ENCODE data around the gene PRKCZ.

The PRKCZ gene

DNA sequence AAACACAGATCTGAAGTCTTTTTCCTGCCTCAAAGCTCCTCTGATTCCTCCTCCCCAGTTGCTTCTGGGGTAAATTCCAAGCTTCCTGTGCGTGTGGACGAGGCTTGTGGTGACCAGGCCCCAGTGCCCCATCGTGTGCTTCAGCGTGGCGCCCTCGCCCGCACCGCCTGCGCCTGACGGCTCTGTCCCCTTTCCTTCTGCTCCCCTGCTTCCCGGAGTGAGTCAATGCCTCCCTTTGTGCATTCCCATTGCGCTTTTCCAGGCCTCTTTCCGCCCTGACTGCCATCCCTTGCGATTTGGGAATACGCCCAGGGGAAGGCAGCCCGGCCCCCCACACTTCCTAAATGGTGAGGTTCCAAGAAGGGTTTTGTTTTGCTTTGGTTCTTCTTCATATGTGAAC lies 108.1 kb downstream of the PRKCZ start:
- no peak for DNase-seq (ENCODE audit: low spot score)

DNA sequence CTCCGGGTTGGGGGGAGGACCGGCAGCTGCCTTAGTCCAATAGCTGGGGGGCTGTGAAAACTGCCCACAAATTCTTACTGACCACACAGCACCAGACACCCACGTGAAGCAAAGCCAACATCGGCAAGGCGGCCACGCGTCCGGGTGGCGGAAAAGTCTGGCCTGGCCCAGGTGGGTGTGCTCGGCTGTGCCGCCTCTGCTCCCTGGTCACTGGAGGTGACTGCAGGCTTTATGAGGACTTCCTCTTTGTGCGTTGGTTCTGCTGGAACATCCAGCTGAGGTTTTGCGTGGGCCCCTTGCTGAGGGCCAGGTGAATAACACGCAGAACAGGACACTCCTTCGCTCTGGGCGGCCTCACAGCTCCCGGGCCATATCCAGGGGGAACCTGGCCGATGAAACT lies 108.9 kb downstream of the PRKCZ start:
- DNase-seq (ENCODE audit: low spot score) = no peak

DNA sequence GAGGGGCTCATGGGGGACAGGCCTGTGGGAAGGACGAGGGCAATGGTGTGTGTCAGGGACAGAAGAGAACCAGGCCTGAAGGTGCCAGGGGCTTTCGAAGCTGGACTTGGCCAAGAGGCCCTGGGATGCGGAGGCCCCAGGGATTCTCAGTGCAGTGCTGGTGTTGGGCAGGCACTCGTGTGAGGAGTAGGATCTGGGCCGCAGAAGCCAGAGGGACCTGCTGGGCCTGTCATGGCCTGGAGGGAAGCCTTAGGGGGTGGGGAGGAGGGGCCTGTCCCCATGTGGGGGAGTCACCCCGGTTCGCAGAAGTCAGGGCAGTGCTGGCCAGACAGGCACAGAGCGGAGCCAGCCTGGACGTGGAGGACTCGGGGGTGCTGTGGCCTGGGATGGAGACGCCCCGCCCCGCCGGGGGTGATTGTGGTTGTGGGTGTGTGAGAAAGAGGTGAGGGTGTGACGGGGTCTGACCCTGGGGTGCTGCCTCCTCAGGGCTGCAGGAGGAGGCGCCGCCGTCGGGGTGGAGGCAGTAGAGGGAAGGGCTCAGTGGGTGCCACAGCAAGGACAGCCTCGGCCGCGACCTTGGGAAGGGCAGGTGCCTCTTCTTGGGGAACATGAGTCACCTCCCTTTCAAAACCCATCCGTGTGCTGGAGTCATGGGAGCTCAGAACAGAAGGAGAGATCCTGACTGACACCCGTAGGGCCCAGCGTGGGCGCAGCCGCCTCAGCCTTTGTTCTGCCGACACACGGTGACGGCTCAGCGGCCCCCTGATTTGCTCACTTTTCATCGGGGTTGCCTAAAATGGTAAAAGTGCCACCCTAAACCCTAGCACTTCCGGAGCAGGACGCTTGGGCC lies 110.5 kb downstream of the PRKCZ start:
- DNase-seq (ENCODE audit: low spot score) = peak; percentile 83

DNA sequence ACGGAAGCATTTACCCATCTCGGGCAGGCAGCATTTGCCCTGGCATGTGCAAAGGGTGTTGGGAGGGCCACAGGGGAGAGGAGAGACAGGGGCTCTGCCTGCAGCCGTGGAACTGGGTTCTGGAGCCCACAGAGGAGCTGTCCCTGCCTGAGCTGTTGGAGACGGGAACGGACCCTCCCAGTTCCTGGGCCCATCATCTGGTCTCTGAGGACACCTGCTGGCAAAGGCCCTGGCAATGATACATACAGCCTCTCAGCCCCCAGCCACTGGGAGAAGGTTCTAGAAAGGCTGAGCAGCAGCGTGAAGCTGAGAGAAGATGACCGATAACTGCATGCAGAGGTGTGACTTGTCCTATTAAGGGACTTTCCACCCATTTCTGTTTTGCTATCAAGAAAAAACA lies 113.0 kb downstream of the PRKCZ start:
- no peak for DNase-seq (ENCODE audit: low spot score)

DNA sequence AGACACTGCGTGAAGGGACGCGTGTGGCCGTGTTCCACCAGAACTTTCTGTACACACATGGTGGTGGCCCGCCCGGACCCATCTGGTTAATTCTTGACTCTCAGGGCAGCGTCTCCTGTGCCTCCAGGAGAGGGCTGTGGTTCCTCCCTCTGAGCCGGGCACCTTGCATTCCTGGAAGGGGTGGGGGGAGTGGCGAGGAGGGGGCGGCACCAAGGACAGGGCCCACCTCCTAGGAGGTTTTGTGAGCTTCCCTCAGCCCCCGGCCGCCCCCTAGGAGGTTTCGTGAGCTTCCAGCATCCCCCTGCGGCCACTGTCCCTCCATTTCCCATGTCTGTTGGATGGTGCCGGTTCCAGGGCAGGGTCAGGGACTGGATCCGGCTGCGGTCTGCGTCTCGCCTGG lies 115.4 kb downstream of the PRKCZ start:
- DNase-seq (ENCODE audit: low spot score) = no peak

DNA sequence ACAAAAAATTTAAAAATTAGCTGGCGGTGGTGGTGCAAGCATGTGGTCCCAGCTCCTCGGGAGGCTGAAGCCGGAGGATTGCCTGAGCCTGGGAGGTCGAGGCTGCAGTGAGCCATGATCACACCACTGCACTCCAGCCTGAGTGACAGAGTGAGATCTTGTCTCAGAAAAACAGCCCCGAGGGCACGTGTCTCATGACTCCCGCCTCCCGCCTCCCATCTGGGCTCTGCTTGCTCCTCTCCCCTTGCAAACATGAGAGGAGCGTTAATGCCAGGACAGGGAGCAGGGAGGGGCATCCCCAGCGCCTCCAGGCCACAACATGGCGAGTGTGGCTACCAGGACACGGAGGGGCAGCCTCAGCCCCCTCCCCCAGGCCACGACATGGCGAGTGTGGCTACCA lies 116.0 kb downstream of the PRKCZ start:
- no peak for DNase-seq (ENCODE audit: low spot score)

DNA sequence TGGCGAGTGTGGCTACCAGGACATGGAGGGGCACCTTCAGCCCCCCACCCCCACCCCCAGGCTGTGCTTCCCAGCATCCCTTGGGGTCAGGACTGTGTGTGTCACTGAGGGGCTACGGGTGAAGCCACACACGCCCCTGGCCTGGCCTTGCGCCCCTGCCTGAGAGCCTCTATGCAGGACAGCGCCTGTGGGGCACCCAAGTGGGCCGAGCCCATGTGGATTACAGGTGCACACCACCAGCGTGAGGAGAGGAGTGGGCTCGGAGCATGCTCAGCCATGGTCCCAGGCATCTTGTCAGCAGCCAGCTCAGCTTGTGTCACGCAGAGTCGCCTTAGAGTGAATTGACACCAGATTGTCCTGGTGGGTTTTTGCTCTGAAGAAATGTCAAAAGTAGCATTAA lies 116.5 kb downstream of the PRKCZ start:
- no peak for DNase-seq (ENCODE audit: low spot score)

DNA sequence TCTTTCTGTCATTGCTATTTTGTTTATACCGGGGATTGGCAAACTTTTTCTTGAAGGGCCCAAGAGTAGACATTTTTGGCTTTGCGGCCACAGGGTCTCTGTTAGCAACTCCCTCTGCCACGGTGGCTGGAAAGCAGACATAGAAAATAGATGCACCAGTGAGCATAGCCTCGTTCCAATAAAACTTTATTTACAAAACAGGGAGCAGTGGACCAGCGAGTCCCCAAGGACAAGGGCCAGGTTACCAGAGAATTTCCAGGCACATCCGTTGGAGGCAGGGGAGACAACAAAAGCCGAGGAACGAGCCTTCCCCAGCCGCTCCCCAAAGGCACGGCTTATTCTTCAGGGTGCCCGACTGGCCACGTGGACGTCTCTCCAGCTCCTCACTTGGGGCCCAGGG lies 117.9 kb downstream of the PRKCZ start:
- DNase-seq (ENCODE audit: low spot score) = no peak

DNA sequence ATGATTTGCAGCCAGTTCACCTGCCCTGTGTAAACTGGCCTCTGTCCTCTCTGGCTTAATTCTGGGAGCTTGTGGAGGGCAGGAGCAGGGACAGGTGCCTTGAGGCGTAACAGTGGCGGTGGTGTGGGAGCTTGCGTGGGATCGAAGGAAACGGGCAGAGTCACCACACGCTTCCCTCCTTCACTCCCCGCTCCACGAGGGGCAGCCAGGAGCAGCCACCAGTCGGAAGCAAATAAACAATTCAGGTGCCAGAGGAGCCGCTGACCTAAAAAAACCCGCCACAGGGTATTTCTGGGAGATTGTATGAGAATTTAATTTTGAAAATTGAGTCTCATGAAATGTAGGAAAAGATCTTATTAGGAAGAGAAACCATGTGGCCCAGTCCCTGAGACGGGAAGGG lies 118.3 kb downstream of the PRKCZ start:
- no peak for DNase-seq (ENCODE audit: low spot score)

DNA sequence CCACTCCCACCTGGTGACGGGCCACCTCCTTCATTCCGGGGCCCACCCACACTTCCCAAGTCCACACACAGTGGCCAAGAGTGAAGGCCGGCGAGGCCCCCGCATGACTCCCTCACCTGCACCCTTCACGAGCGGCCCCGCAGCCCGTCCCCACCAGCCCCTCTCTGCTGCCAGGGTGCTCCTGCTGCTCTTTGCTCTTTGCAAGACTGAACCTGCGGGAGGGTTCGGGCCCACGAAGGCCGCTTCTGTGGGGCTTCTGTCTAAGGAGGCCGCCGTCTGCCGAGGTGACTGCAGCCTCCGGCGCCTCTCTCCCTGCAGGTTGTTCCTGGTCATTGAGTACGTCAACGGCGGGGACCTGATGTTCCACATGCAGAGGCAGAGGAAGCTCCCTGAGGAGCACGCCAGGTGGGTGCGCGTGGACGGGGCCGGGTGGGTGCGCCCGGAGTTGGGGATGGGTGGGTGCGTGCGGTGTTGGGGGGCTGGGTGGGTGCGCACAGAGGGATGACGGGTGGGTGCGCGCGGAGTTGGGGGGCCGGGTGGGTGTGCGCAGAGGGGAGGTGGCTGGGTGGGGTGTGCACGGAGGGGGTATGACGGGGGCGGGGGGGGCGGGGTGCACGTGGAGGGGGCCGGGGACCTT lies 119.1 kb downstream of the PRKCZ start:
- no peak for DNase-seq (ENCODE audit: low spot score)

DNA sequence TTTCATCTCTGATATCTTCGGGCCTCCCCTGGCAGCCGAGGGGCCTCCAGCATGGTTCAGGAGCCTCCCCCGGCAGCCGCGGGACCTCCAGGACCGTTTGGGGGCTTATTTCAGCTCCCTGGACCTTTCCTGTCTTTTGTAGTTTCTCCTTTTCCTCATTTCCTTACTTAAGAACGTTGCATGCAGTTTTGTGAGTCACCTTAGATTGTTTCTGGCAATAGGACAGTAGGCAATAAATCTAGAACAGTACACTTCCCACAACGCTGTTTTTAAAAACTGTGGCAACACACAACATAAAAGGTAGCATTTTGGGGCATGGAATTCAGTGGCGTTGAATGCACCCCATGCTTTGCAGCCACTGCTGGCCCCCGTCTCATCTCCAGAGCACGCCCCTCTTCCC lies 120.0 kb downstream of the PRKCZ start:
- no peak for DNase-seq (ENCODE audit: low spot score)

DNA sequence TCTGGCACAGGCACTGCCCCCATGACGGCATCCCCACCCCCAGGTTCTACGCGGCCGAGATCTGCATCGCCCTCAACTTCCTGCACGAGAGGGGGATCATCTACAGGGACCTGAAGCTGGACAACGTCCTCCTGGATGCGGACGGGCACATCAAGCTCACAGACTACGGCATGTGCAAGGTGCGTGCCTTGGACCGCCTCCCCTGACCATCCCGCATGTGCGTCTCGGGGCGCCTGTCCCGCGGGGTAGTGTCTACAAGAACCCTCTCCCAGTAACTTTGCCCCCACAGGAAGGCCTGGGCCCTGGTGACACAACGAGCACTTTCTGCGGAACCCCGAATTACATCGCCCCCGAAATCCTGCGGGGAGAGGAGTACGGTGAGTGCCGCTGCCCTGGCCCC lies 121.8 kb downstream of the PRKCZ start:
- DNase-seq (ENCODE audit: low spot score) = no peak

DNA sequence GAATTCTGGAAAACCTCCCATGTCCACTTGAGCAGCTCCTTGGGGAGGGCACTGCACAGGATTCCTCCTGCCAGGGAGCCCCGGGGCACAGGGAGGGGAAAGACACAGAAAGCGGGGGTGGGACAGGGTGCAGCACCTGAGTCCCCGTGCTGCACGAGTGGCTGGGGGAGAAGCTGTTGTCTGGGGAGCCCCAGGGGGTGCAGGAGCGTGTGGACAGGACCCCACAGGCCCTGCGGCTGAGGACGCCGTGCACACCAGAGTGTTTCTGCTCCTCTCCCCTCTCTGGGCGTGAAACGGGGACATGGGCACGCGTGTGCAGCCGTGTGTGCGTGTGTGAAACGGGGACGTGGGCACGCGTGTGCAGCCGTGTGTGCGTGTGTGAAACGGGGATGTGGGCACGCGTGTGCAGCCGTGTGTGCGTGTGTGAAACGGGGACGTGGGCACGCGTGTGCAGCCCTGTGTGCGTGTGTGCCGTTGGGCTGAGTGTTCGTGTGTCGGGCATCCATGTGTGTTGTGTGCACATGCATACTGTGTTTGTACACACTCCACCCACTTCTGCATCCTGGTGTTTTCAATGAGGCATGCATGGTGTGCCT lies 122.4 kb downstream of the PRKCZ start:
- no peak for DNase-seq (ENCODE audit: low spot score)

DNA sequence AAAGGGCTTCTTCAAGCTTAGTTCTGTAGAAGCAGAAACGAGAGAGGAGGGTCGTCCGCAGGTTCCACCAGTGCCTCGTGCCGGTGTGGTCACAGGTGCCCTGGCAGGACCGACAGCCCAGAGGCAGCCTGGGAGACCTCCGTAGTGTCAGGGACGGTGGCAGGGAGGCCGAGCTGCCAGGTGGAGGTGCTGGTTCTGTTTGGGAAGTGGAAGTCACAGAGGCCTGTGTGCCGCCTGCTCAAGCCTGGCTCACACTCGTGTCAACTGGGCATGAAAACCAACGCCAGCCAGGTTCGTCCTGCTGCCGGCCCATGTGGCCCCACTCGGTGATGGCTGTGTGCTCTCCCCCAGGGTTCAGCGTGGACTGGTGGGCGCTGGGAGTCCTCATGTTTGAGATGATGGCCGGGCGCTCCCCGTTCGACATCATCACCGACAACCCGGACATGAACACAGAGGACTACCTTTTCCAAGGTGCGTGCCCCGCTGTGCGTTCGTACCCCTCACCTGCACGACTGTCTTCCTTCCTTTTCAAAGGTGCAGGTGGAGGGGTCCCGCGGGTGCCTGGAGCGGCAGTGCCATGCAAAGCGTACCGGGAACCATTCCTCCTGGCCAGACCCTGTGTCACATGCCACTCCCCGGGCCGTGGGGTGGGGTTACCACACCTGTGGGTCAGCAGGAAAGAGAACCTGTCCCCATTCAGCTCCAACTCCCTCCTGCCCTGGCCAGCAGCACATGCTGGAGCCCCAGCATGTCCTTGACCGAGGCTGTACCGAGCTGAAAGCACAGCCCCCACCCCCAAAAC lies 123.5 kb downstream of the PRKCZ start:
- no peak for DNase-seq (ENCODE audit: low spot score)

DNA sequence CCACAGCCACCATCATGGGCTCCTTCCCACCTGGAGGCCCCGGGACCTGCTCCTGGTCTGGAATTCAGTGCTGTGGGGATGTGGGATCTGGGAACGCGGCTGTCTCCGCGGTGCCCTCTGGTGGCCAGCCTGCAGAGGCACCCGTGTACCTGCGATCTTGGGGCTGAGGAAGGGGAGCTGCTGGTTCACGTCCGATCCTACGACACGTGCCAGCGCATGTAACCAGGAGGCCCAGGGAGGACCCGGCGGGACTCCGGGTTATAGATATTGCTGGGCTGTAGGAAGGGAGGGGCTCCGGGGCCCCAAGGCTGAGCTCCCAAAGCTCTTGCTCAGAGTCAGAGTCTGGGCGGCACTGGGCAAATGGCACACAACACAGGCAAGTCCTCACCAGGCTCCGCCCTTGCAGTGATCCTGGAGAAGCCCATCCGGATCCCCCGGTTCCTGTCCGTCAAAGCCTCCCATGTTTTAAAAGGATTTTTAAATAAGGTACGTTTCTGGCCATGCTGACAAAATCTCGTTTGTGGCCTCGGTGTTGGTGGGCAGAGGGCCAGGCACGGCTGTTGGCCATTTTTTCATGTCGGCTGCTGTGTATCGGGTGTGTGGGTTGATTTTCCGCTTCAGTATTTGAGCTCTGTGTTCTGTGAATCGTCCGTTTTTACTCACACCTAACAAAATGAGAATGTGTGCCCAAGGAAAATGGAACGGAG lies 124.3 kb downstream of the PRKCZ start:
- no peak for DNase-seq (ENCODE audit: low spot score)

DNA sequence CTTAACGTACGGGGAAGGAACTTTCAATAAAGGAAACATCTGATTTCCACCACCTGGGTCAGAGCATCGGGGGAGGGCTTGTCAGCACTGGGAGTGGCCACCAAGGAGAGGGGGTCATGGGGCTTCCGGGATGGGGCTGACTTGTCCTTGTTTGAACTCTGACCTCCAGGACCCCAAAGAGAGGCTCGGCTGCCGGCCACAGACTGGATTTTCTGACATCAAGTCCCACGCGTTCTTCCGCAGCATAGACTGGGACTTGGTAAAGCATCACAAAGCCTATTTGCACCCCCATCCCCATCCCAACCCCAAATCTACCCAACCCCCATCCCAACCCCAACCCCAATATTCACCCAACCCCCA lies 124.8 kb downstream of the PRKCZ start:
- DNase-seq (ENCODE audit: low spot score) = no peak

DNA sequence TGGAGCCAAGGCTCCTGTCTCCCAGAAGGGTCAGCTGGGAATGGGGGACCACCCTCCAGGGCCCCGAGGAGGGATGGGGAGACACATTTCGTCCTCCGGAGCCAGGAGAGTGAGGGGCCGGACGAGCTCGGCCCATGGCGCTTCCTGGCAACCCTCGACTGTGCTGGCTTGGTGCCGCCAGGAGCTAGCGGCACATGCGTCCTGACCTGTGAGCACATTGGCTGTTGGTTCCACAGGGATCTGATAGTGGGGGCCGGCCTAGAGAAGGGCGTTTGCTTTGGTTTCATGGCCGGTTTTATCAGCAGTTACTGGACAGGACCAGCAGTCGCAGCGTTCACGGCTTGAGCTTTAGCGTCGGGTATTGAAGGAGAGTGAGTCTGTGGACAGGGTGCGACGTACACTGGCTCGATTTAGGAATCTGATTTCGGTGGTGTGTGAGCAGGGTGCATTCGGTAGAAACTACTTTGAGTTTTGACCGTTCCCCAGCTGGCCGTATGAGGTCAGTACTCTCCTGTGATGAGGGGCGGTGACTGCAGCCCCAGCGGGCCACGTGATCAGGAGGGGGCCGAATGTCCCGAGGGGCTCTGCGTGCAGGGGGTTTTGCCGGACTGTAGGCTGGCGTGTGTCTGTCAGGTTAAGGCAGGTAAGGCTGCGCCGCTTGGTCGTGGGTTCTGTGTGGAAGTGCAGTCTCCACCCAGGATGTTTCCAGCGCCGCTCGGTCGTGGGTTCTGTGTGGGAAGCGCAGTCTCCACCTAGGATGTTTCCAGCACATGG lies 125.7 kb downstream of the PRKCZ start:
- no peak for DNase-seq (ENCODE audit: low spot score)

DNA sequence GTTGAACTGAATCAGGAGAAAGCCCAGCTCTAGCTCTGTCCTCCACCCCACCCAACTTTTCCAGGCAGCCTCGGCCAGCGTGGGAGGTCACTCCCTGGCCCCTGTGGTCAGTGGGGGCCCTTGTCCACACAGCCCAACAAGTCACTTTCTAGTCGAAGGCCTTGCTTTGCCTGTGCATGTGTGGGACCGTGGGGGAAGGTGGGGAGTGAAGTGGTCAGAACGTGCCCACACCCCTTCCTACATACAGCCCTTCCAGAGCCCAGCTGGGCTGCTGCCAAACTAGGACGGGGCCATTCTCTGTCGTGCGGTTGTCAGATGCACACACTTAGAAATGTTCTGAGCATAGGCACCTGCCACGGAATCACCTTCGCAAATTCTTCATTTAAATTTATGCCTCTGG lies 126.4 kb downstream of the PRKCZ start:
- no peak for DNase-seq (ENCODE audit: low spot score)

DNA sequence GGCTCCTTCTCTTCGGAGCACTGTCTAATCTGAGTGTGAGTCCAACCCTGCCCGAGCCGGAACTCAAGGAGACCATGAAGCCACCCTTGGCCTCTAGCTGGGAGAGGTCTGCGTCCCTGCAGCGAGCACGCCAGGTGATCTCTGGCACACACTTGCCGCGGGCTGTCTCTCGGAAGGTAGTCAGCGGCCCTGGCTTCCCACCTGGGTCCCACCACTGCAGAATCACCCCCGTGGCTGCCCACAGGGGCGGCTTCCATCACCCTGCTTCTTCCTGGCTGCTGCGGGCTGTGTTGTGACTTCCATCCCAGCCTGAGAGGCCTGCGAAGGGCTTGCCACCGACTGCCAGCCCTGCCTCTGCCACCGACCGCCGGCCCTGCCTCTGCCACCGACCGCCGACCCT lies 127.3 kb downstream of the PRKCZ start:
- DNase-seq (ENCODE audit: low spot score) = no peak

DNA sequence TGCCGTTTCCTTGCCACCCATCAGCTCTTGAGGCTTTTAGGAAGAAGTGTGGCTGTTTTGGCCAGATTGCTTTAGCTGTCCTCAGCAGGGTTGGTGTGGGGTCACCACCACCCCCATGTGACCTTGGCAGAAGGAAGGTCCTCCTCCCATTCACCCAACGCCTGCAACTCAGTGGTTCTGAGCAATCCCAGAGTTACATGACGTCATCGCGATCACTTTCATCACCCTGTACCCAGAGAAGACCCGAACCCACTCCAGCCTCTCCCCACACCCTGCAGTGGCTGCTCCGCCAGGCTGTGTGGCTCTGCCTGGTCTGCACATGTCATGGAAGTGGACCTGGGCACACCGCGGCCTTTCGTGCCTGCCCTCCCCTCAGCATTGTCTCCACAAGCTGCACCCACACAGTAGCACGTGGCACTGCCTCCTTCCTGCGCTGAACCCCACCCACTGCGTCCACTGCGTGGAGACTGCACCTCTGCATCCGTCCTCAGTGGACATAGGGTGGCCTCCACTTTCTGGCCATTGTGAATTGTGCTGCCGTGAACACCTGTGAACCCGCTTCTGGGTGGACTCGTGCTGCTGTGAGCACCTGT lies 127.8 kb downstream of the PRKCZ start:
- DNase-seq (ENCODE audit: low spot score) = no peak

DNA sequence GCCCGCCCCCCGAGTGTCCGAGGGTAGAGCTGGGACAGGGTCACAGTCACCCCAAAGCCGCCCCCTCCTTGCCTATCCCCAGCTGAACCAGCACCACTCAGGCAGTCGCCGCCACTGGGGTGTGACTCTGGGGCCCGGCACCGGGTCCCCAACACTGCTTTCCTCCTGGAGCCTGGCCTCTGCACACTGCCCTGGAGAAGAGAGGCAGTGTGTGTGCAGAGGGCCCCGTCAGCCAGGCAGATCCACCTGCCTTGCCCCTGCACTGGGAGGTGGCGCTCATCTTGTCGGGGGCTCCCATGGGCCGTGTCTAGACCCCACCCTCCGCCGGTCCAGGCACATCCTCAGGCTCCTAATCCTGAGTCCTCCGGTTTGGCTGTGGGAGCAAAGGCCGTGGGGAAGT lies 128.7 kb downstream of the PRKCZ start:
- no peak for DNase-seq (ENCODE audit: low spot score)

Measured in putamen (tissue), 1 donor.